CD4-positive, CD25-positive, alpha-beta regulatory T cell (primary cell): ENCODE measurements around the gene RRAD. TPM values are rescaled to one million over a fixed set of nuclear protein-coding genes. Genes with fewer than 3 reads are reported as not detected.
"Not testable (repeated sequence)": the region's sequence is repeated elsewhere in the genome, so short reads cannot be mapped to it uniquely, and the experiment has no call there.

Experiments used
- ATAC-seq, 2 donors: fragments of 150-1000 bp; cut with Tn5 transposase; one replicate each; pipeline ENCODE4 v1.10.0; 2021; ENCODE audit warnings: low read depth in 2 of 2, moderate number of reproducible peaks in 2 of 2, moderate library complexity in 1 of 2
- DNase-seq, 3 donors: peaks; one replicate each; pipeline versions ENCODE4 v3.0.0 to v3.0.0-alpha.2; 2012 to 2022; ENCODE audit warnings: mixed read lengths in 1 of 3
- H3K27ac ChIP-seq: one replicate; pipeline ENCODE4 v1.7.0; 2013; ENCODE audit warnings: mild to moderate bottlenecking, low read length; ENCODE audit not compliant: insufficient read depth, poor library complexity, severe bottlenecking
- H3K27me3 ChIP-seq: one replicate; pipeline ENCODE4 v1.7.0; 2013; ENCODE audit warnings: low read length; ENCODE audit not compliant: control insufficient read depth, insufficient read depth
- H3K36me3 ChIP-seq: one replicate; pipeline ENCODE4 v1.7.0; 2013; ENCODE audit warnings: mild to moderate bottlenecking, low read length, moderate library complexity; ENCODE audit not compliant: control insufficient read depth, insufficient read depth
- H3K4me1 ChIP-seq: 2 replicates; pipeline ENCODE4 v1.7.0; 2013; ENCODE audit warnings: mild to moderate bottlenecking, low read length; ENCODE audit not compliant: insufficient read depth, control insufficient read depth, poor library complexity, severe bottlenecking
- H3K4me3 ChIP-seq: one replicate; pipeline ENCODE4 v1.7.0; 2013; ENCODE audit warnings: low read depth, mild to moderate bottlenecking, low read length, moderate library complexity
- H3K9me3 ChIP-seq, 2 experiments: 1 replicate in 1 of 2; 2 replicates in 1 of 2; pipeline ENCODE4 v1.7.0; 2013; ENCODE audit warnings: low read length in 2 of 2, mild to moderate bottlenecking in 1 of 2, moderate library complexity in 1 of 2; ENCODE audit not compliant: control insufficient read depth in 2 of 2
- H3K27ac Mint-ChIP-seq, 3 donors: one replicate each; pipeline ENCODE4 v1.8.0; 2020 to 2022; ENCODE audit warnings: mild to moderate bottlenecking in 3 of 3, mixed read lengths in 3 of 3, moderate library complexity in 2 of 3
- H3K27me3 Mint-ChIP-seq: one replicate; pipeline ENCODE4 v1.8.0; 2022; ENCODE audit warnings: mild to moderate bottlenecking, mixed read lengths
- H3K36me3 Mint-ChIP-seq: one replicate; pipeline ENCODE4 v1.8.0; 2020; ENCODE audit warnings: mixed read lengths
- H3K4me1 Mint-ChIP-seq, 4 donors: one replicate each; pipeline ENCODE4 v1.8.0; 2020 to 2022; ENCODE audit warnings: mixed read lengths in 4 of 4, mild to moderate bottlenecking in 1 of 4
- H3K4me3 Mint-ChIP-seq, 4 donors: one replicate each; pipeline ENCODE4 v1.8.0; 2020 to 2022; ENCODE audit warnings: mild to moderate bottlenecking in 4 of 4, mixed read lengths in 4 of 4, moderate library complexity in 3 of 4
- H3K9me3 Mint-ChIP-seq, 7 donors: one replicate each; pipeline ENCODE4 v1.8.0; 2020 to 2022; ENCODE audit warnings: mixed read lengths in 7 of 7, mild to moderate bottlenecking in 3 of 7, moderate library complexity in 2 of 7
- polyA plus RNA-seq, 4 donors: library from polyadenylated mRNA; unstranded; fragments of 300-500 nt; fragmentation: Illumina TruSeq; gene quantifications; one replicate each; pipeline ENCODE4 v1.2.3, GENCODE V29; 2021
- total RNA-seq: library from RNA; stranded (reverse); gene quantifications from one replicate; pipeline ENCODE4 v1.2.3, GENCODE V29; 2022

Gene RRAD
- total and polyA plus RNA-seq, 5 donors from 2014 or later, result 0.35 TPM; not detected in 4

DNA sequence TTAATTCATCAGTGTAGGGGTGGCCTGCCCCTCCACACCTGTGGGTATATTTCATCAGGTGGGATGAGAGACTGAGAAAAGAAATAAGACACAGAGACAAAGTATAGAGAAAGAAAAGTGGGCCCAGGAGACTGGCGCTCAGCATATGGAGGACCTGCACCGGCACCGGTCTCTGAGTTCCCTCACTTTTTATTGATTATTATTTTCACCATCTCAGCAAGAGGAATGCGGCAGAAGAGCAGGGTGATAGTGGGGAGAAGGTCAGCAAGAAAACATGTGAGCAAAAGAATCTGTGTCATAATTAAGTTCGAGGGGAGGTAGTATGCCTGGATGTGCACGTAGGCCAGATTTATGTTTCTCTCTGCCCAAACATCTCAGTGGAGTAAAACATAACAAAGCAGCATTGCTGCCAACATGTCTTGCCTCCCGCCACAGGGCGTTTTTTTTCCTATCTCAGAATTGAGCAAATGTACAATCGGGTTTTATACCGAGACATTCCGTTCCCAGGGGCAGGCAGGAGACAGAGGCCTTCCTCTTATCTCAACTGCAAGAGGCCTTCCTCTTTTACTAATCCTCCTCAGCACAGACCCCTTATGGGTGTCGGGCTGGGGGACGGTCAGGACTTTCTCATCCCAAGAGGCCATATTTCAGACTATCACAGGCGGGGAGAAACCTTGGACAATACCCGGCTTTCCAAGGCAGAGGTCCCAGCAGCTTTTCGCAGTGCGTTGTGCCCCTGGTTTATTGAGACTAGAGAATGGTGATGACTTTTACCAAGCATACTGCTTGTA lies 30.2 kb upstream of the RRAD start:
- H3K4me3 Mint-ChIP-seq, DNase-seq, H3K9me3 ChIP-seq, H3K4me1 ChIP-seq, H3K36me3 ChIP-seq, H3K27ac Mint-ChIP-seq, ATAC-seq, H3K36me3 Mint-ChIP-seq, H3K4me3 ChIP-seq, H3K9me3 Mint-ChIP-seq, H3K27ac ChIP-seq: not testable (repeated sequence)
- peaks cover 14% of the 10 kb centered on the region for H3K27me3 ChIP-seq
- peaks cover 0 to 12% (median 10%) of the 10 kb centered on the region in 4 donors for H3K4me1 Mint-ChIP-seq
- H3K27me3 Mint-ChIP-seq, result peaks cover 42% of the 10 kb centered on the region

DNA sequence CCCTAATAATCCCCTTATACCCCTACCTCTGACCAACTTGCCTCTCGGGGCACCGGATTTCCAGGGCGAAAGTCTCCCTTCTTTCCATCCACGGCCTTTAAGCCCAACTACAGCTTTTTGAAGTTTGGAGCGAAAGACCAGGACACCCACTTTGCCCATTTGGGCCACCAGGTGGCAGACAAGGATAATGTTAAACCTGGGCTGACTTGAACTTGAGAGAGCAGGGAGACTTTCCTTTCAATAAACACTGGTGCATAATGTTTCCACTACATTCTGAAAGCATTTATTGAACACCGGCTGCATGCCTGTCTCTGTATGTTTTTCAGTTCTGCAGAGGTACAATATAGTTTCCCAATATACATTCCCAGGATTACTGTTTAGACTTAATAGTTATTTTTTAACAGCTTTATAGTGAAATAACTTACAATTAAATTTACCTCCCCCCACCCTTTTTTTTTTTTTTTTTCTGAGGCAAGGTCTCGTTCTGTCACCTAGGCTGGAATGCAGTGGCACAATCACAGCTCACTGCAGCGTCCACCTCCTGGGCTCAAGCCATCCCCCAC lies 28.8 kb upstream of the RRAD start:
- peak overlapping the region in 1 of 4 donors; percentile 64 for H3K4me3 Mint-ChIP-seq

DNA sequence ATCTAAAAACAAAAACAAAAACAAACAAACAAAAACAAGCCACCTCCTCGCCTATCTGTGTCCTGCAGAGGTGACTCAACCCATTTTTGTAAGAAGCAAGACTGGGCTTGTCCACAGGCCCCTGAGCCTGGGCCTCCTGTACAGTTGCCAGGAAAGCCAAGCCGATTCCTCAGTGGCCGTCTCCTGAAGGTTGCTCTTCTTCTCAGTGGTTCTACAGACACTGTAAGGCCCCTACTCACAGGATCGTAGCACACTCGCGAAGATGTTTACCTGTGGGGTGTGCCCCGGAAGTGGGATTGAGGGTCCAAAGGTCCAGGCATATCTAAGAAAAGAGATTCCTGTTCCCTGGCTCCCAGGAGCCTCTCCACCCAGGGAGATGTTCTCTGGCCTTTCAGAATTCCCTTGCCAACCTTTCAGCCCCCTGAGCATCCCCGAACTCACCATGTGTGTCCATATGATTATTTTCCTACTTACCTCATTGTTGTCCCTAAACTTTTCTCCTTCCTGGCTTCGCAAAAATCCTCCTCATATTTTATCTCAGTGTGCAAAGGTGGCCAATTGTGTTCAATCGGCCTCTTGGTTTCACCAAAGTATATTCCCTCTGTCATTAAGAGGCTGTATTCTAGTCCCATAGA lies 28.2 kb upstream of the RRAD start:
- Mint-ChIP-seq H3K4me1 (peaks cover 0 to 19% (median 11%) of the 10 kb centered on the region in 4 donors), H3K9me3 (peaks cover 0 to 3% (median 0%) of the 10 kb centered on the region in 7 donors), H3K36me3 (no peaks in the 10 kb centered on the region), H3K4me3 (peak overlapping the region in 1 of 4 donors; percentile 64), H3K27me3 (peaks cover 54% of the 10 kb centered on the region), H3K27ac (no peak overlapping the region)
- H3K4me1 ChIP-seq, result peaks cover 7% of the 10 kb centered on the region
- H3K36me3 ChIP-seq, result no peaks in the 10 kb centered on the region
- H3K4me3 ChIP-seq, result no peak overlapping the region
- ATAC-seq, result no peak
- no peak overlapping the region for H3K27ac ChIP-seq
- DNase-seq, result no peak
- H3K9me3 ChIP-seq, result peaks cover 0 to 4% of the 10 kb centered on the region in 2 experiments
- H3K27me3 ChIP-seq, result peaks cover 23% of the 10 kb centered on the region

More for the DNA sequence above, 28.8 kb upstream of the RRAD start:
- Mint-ChIP-seq H3K27ac (no peak overlapping the region), H3K27me3 (peaks cover 53% of the 10 kb centered on the region), H3K4me1 (peaks cover 0 to 18% (median 10%) of the 10 kb centered on the region in 4 donors), H3K36me3 (no peaks in the 10 kb centered on the region), H3K9me3 (peaks cover 0 to 3% (median 0%) of the 10 kb centered on the region in 7 donors)
- peaks cover 0 to 4% of the 10 kb centered on the region in 2 experiments for H3K9me3 ChIP-seq
- DNase-seq (peak; percentile 54 to 84 (median 71)), ATAC-seq (peak; percentile 82 to 92)
- H3K27ac ChIP-seq, result no peak overlapping the region
- H3K36me3 ChIP-seq, result no peaks in the 10 kb centered on the region
- no peak overlapping the region for H3K4me3 ChIP-seq
- peaks cover 22% of the 10 kb centered on the region for H3K27me3 ChIP-seq
- peaks cover 3% of the 10 kb centered on the region for H3K4me1 ChIP-seq

DNA sequence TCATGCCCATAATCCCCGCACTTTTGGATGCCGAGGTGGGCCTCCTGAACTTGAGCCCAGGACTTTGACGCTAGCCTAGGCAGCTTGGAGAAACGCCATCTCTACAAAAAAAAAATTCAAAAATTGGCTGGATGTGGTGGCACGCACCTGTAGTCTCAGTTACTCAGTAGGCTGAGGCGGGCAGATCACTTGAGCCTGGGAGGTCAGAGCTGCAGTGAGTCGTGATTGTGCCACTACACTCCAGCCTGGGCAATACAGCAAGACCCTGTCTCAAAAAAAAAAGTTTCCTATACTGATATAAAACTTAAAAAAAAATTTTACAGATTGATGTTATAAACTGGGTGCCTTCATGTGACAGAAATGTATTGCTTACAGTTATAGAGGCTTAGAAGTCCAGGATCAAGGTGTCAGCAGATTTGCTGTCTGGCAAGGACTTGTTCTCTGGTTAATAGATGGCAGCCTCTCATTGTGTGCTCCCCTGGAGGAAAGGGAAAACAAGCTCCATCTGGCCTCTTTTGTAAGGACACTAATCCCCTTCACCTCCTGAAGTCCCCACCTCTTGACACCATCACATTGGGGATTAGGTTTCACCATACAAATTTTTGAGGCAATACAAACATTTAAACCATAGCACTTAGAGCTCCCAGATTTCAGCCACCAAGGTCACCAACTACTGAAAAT lies 27.2 kb upstream of the RRAD start:
- H3K27me3 ChIP-seq, result peaks cover 23% of the 10 kb centered on the region
- ATAC-seq, result no peak
- no peak overlapping the region for H3K4me3 ChIP-seq
- no peaks in the 10 kb centered on the region for H3K36me3 Mint-ChIP-seq
- no peak for DNase-seq
- H3K27me3 Mint-ChIP-seq, result peaks cover 63% of the 10 kb centered on the region
- H3K4me1 Mint-ChIP-seq, result peaks cover 0 to 24% (median 10%) of the 10 kb centered on the region in 4 donors
- H3K27ac Mint-ChIP-seq, result no peak overlapping the region
- H3K9me3 ChIP-seq, result peaks cover 0 to 4% of the 10 kb centered on the region in 2 experiments
- H3K27ac ChIP-seq, result no peak overlapping the region
- peaks cover 17% of the 10 kb centered on the region for H3K4me1 ChIP-seq
- peaks cover 0 to 3% (median 0%) of the 10 kb centered on the region in 7 donors for H3K9me3 Mint-ChIP-seq
- H3K36me3 ChIP-seq, result no peaks in the 10 kb centered on the region
- H3K4me3 Mint-ChIP-seq, result no peak overlapping the region

DNA sequence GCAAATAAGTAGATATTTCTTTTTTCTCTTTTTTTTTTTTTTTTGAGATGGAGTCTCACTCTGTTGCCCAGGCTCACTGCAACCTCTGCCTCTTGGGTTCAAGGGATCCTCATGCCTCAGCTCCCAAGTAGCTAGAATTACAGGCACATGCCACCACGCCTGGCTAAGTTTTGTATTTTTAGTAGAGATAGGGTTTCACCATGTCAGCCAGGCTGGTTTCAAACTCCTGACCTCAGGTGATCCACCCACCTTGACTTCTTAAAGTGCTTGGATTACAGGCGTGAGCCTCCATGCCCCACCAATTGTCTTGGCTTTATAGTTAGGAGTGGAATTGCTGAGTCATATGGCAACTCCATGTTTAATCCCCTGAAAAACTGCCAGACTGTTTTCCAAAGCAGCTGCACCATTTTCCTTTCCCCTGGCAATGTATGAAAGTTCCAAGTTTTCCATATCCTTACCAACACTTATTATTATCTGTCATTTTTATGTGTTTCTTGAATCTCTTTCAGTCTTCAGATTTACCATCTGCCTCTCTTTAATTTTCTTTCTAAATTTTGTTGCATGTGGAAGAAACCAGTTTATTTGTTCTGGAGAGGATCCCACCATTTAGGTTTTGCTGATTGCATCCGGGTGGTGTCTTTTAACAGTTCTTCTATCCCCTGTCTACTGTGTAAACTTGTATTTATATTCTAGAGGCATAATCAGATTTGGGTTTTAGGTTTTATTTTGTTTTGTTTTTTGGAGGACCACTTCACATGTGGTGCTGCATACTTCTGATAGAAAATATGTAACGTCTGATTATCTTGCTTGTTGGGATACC lies 25.8 kb upstream of the RRAD start:
- H3K27me3 ChIP-seq, result peaks cover 23% of the 10 kb centered on the region
- no peak for DNase-seq
- H3K4me3 ChIP-seq, result no peak overlapping the region
- peaks cover 0 to 4% of the 10 kb centered on the region in 2 experiments for H3K9me3 ChIP-seq
- Mint-ChIP-seq H3K36me3 (no peaks in the 10 kb centered on the region), H3K27me3 (peaks cover 69% of the 10 kb centered on the region), H3K4me1 (peaks cover 0 to 32% (median 16%) of the 10 kb centered on the region in 4 donors), H3K27ac (no peak overlapping the region), H3K9me3 (peaks cover 0 to 3% (median 0%) of the 10 kb centered on the region in 7 donors), H3K4me3 (no peak overlapping the region)
- H3K27ac ChIP-seq, result no peak overlapping the region
- H3K4me1 ChIP-seq, result peaks cover 21% of the 10 kb centered on the region
- no peak for ATAC-seq
- no peaks in the 10 kb centered on the region for H3K36me3 ChIP-seq

DNA sequence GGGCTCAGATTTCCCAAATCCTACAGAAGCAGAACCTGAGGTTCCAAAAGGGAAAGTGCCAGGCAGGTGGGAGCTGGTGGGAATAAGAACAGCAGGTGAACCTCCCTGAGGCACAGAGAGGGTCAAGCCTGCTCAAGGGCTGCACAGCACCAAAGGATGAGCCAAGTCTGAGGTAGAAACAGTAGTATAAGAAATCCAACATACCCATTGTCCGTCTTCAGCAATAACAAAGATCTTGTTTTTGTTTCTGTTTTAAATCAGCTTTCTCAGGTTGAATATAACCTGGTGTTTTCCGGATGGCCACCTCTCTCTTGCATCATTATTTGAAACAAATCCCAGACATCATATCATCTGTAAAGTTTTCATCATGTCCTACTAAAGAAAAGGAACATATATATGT lies 25.1 kb upstream of the RRAD start:
- ATAC-seq (no peak), DNase-seq (no peak)
- no peaks in the 10 kb centered on the region for H3K36me3 Mint-ChIP-seq

DNA sequence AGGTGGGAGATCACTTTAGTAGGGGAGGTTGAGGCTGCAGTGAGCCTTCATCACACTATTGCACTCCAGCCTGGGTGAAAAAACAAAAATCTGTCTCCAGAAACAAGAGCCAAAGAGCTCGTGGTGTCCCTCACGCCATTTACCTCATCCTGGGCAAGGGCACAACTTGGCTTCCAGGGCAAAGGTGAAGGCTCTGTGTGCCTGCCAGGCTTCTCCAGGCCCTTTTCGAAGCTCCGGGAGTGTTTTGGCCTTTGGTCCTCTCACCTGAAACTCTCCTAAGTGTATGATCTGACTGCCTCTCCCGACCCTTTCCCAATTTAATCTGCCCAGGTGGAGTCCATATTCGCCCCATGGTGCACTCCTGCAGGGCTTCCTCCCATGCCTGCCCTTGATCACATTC lies 24.1 kb upstream of the RRAD start:
- Histone ChIP-seq H3K36me3 (no peaks in the 10 kb centered on the region), H3K9me3 (peaks cover 0 to 4% of the 10 kb centered on the region in 2 experiments), H3K4me3 (no peak overlapping the region), H3K4me1 (peaks cover 21% of the 10 kb centered on the region), H3K27me3 (peaks cover 23% of the 10 kb centered on the region), H3K27ac (no peak overlapping the region)
- Mint-ChIP-seq H3K4me1 (peaks cover 0 to 32% (median 16%) of the 10 kb centered on the region in 4 donors), H3K4me3 (peak overlapping the region in 2 of 4 donors; percentile 28 to 36), H3K36me3 (no peaks in the 10 kb centered on the region), H3K27ac (no peak overlapping the region), H3K27me3 (peaks cover 66% of the 10 kb centered on the region), H3K9me3 (peaks cover 0 to 3% (median 0%) of the 10 kb centered on the region in 7 donors)
- DNase-seq, result no peak
- ATAC-seq, result no peak

More for the DNA sequence above, 25.1 kb upstream of the RRAD start:
- Histone ChIP-seq H3K27ac (no peak overlapping the region), H3K36me3 (no peaks in the 10 kb centered on the region), H3K9me3 (peaks cover 0 to 4% of the 10 kb centered on the region in 2 experiments), H3K4me1 (peaks cover 21% of the 10 kb centered on the region), H3K27me3 (peaks cover 23% of the 10 kb centered on the region), H3K4me3 (no peak overlapping the region)
- Mint-ChIP-seq H3K4me1 (peaks cover 0 to 32% (median 16%) of the 10 kb centered on the region in 4 donors), H3K9me3 (peaks cover 0 to 3% (median 0%) of the 10 kb centered on the region in 7 donors), H3K27me3 (peaks cover 66% of the 10 kb centered on the region), H3K4me3 (peak overlapping the region in 1 of 4 donors; percentile 1), H3K27ac (no peak overlapping the region)
